Cardiac septum (tissue), 1 donor: ENCODE data around the gene GNPTG. TPM values are rescaled to one million over a fixed set of nuclear protein-coding genes. Genes with fewer than 3 reads are reported as not detected.

Experiments used
- DNase-seq: peaks from one replicate; pipeline ENCODE4 v3.0.0-alpha.2; 2020; ENCODE audit warnings: low spot score
- intact Hi-C: fragments of 100-400 bp; cut with DNase I; formaldehyde crosslinking; loops from one replicate; pipeline ENCODE4 v1.14.0; 2022
- total RNA-seq: library from RNA; stranded (reverse); fragmentation: NEBNext Ultra II Directional; extraction: Animal tissue kit (Norgen Biotek cat#: 25700); gene quantifications from one replicate; pipeline ENCODE4 v1.2.1, GENCODE V29; 2021
- donor health status: DM: no; HTN: no; CAD: no.

GNPTG gene
- total RNA-seq, 1 donor from 2014 or later = 32.3 TPM

GRCh38 chr16:1343428-1344242 lies 8.1 kb upstream of the GNPTG start:
- intact Hi-C loops = no loop called here
- no peak for DNase-seq

- no peak for DNase-seq
- intact Hi-C loops = no loop called here
Observed at GRCh38 chr16:1344499-1344898, 7.2 kb upstream of the GNPTG start.

GRCh38 chr16:1345087-1345486 lies 6.6 kb upstream of the GNPTG start:
- intact Hi-C loops = no loop called here
- no peak for DNase-seq

GRCh38 chr16:1345651-1346421 lies 5.9 kb upstream of the GNPTG start:
- intact Hi-C loops = no loop called here
- DNase-seq = no peak

GRCh38 chr16:1346422-1347285 lies 5.1 kb upstream of the GNPTG start:
- no peak for DNase-seq
- intact Hi-C loops = no loop called here

- intact Hi-C loops = no loop called here
- DNase-seq = no peak
Observed at GRCh38 chr16:1347286-1347855, 4.4 kb upstream of the GNPTG start.

- no peak for DNase-seq
- intact Hi-C loops = no loop called here
Observed at GRCh38 chr16:1347962-1348361, 3.8 kb upstream of the GNPTG start.

- intact Hi-C loops = no loop called here
- DNase-seq = no peak
Observed at GRCh38 chr16:1348441-1348840, 3.3 kb upstream of the GNPTG start.

- intact Hi-C loops = no loop called here
- DNase-seq = no peak
Observed at GRCh38 chr16:1348926-1349325, 2.8 kb upstream of the GNPTG start.

GRCh38 chr16:1349351-1349750 lies 2.4 kb upstream of the GNPTG start:
- DNase-seq = no peak

GRCh38 chr16:1349951-1350350 lies 1.8 kb upstream of the GNPTG start:
- intact Hi-C loops = loop anchor here (5.0 kb wide), 1 partner anchor 38 kb away; no protein-coding TSS in a partner anchor
- no peak for DNase-seq

More at GRCh38 chr16:1349351-1349750, 2.4 kb upstream of the GNPTG start:
- intact Hi-C loops = no loop called here

- intact Hi-C loops = loop anchor here (5.0 kb wide), 1 partner anchor 38 kb away; no protein-coding TSS in a partner anchor
- no peak for DNase-seq
Observed at GRCh38 chr16:1350691-1351090, 1.0 kb upstream of the GNPTG start.

GRCh38 chr16:1351215-1351581 lies 533 bp upstream of the GNPTG start:
- intact Hi-C loops = loop anchor here (5.0 kb wide), 1 partner anchor 39 kb away; no protein-coding TSS in a partner anchor
- DNase-seq = no peak

GRCh38 chr16:1354815-1355540 lies 3.2 kb downstream of the GNPTG start:
- intact Hi-C loops = loop anchor here (5.0 kb wide), 1 partner anchor 43 kb away; no protein-coding TSS in a partner anchor
- DNase-seq = no peak

- no peak for DNase-seq
- intact Hi-C loops = no loop called here
Observed at GRCh38 chr16:1355591-1355990, 3.9 kb downstream of the GNPTG start.

- intact Hi-C loops = no loop called here
- DNase-seq = no peak
Observed at GRCh38 chr16:1356061-1356900, 4.5 kb downstream of the GNPTG start.

- no peak for DNase-seq
- intact Hi-C loops = no loop called here
Observed at GRCh38 chr16:1357906-1358566, 6.3 kb downstream of the GNPTG start.
